ENCODE measurements around the gene HCRT. TPM values are rescaled to one million over a fixed set of nuclear protein-coding genes. Genes with fewer than 3 reads are reported as not detected.

HCRT gene
- total RNA-seq, 5 donors from 2014 or later (not counting 1 experiment from before 2014, with no cell fraction given), result not detected

- H3K36me3 Mint-ChIP-seq, result no peaks in the 10 kb centered on the region
- no peaks in the 10 kb centered on the region for H3K27me3 Mint-ChIP-seq
- no peak overlapping the region for H3K27ac ChIP-seq (ENCODE audit: low read length)
- no peak overlapping the region for H3K4me3 Mint-ChIP-seq
- H3K4me3 ChIP-seq (ENCODE audit: control insufficient read depth in 1 of 2, extremely low read depth in 1 of 2, low read length in 1 of 2), result no peak overlapping the region
- H3K4me1 Mint-ChIP-seq, result peaks cover 0 to 17% (median 0%) of the 10 kb centered on the region in 3 donors
- POLR2A ChIA-PET, result no interaction called here
- H3K9me3 Mint-ChIP-seq, result no peaks in the 10 kb centered on the region
- peaks cover 0 to 3% of the 10 kb centered on the region in 2 experiments for H3K27me3 ChIP-seq (replicated peaks in 1 of 2; ENCODE audit: control insufficient read depth in 2 of 2, extremely low read depth in 1 of 2, insufficient read depth in 2 of 2, low read length in 1 of 2)
- H3K9me3 ChIP-seq, result no peaks in the 10 kb centered on the region
- H3K36me3 ChIP-seq (ENCODE audit: control insufficient read depth in 2 of 2, extremely low read depth in 1 of 2, insufficient read depth in 1 of 2, low read length in 1 of 2), result no peaks in the 10 kb centered on the region
- H3K27ac Mint-ChIP-seq, result no peak overlapping the region
- no peak for ATAC-seq (replicated peaks in 1 of 4)
- CTCF ChIA-PET, result no interaction called here
- H3K4me1 ChIP-seq (ENCODE audit: control insufficient read depth in 1 of 2, extremely low read depth in 1 of 2, insufficient read depth in 2 of 2, low read length in 2 of 2), result no peaks in the 10 kb centered on the region
- DNase-seq, result no peak
- WGBS (ENCODE audit: insufficient coverage), result 94% methylated on average over 7 of the region's 8 CpGs
Measured at GRCh38 chr17:42167807-42168206, 17.4 kb downstream of the HCRT start.

GRCh38 chr17:42166196-42166763 lies 19.0 kb downstream of the HCRT start:
- Histone ChIP-seq H3K27me3 (replicated peaks in 1 of 2; ENCODE audit: control insufficient read depth in 2 of 2, extremely low read depth in 1 of 2, insufficient read depth in 2 of 2, low read length in 1 of 2) (peaks cover 0 to 3% of the 10 kb centered on the region in 2 experiments), H3K9me3 (no peaks in the 10 kb centered on the region), H3K36me3 (ENCODE audit: control insufficient read depth in 2 of 2, extremely low read depth in 1 of 2, insufficient read depth in 1 of 2, low read length in 1 of 2) (no peaks in the 10 kb centered on the region), H3K27ac (ENCODE audit: low read length) (no peak overlapping the region), H3K4me3 (ENCODE audit: control insufficient read depth in 1 of 2, extremely low read depth in 1 of 2, low read length in 1 of 2) (no peak overlapping the region), H3K4me1 (ENCODE audit: control insufficient read depth in 1 of 2, extremely low read depth in 1 of 2, insufficient read depth in 2 of 2, low read length in 2 of 2) (no peaks in the 10 kb centered on the region)
- Mint-ChIP-seq H3K36me3 (no peaks in the 10 kb centered on the region), H3K27me3 (no peaks in the 10 kb centered on the region), H3K27ac (no peak overlapping the region), H3K4me1 (peaks cover 0 to 13% (median 0%) of the 10 kb centered on the region in 3 donors), H3K9me3 (no peaks in the 10 kb centered on the region), H3K4me3 (no peak overlapping the region)
- POLR2A ChIA-PET, result no interaction called here
- ATAC-seq (replicated peaks in 1 of 4) (no peak), DNase-seq (no peak)
- CTCF ChIA-PET, result no interaction called here
- 94% methylated on average over 17 of the region's 19 CpGs for WGBS (ENCODE audit: insufficient coverage)

- Mint-ChIP-seq H3K4me1 (peaks cover 0 to 9% (median 0%) of the 10 kb centered on the region in 3 donors), H3K4me3 (no peak overlapping the region), H3K9me3 (no peaks in the 10 kb centered on the region), H3K27me3 (no peaks in the 10 kb centered on the region), H3K27ac (no peak overlapping the region), H3K36me3 (no peaks in the 10 kb centered on the region)
- ATAC-seq (replicated peaks in 1 of 4) (no peak), DNase-seq (no peak)
- H3K36me3 ChIP-seq (ENCODE audit: control insufficient read depth in 2 of 2, extremely low read depth in 1 of 2, insufficient read depth in 1 of 2, low read length in 1 of 2), result no peaks in the 10 kb centered on the region
- POLR2A ChIA-PET, result no interaction called here
- H3K27me3 ChIP-seq (replicated peaks in 1 of 2; ENCODE audit: control insufficient read depth in 2 of 2, extremely low read depth in 1 of 2, insufficient read depth in 2 of 2, low read length in 1 of 2), result peaks cover 0 to 3% of the 10 kb centered on the region in 2 experiments
- no peak overlapping the region for H3K4me3 ChIP-seq (ENCODE audit: control insufficient read depth in 1 of 2, extremely low read depth in 1 of 2, low read length in 1 of 2)
- H3K27ac ChIP-seq (ENCODE audit: low read length), result no peak overlapping the region
- no peaks in the 10 kb centered on the region for H3K4me1 ChIP-seq (ENCODE audit: control insufficient read depth in 1 of 2, extremely low read depth in 1 of 2, insufficient read depth in 2 of 2, low read length in 2 of 2)
- WGBS (ENCODE audit: insufficient coverage), result 98% methylated on average over 6 of the region's 6 CpGs
- no peaks in the 10 kb centered on the region for H3K9me3 ChIP-seq
- CTCF ChIA-PET, result no interaction called here
Measured at GRCh38 chr17:42165751-42166150, 19.5 kb downstream of the HCRT start.

- no peaks in the 10 kb centered on the region for H3K27me3 Mint-ChIP-seq
Measured at GRCh38 chr17:42163696-42164407, 21.4 kb downstream of the HCRT start.

GRCh38 chr17:42163113-42163512 lies 22.1 kb downstream of the HCRT start:
- 59% methylated on average over 8 of the region's 8 CpGs for WGBS (ENCODE audit: insufficient coverage)
- H3K4me3 Mint-ChIP-seq, result no peak overlapping the region
- H3K9me3 Mint-ChIP-seq, result no peaks in the 10 kb centered on the region
- no peaks in the 10 kb centered on the region for H3K4me1 ChIP-seq (ENCODE audit: control insufficient read depth in 1 of 2, extremely low read depth in 1 of 2, insufficient read depth in 2 of 2, low read length in 2 of 2)
- H3K27me3 Mint-ChIP-seq, result no peaks in the 10 kb centered on the region
- DNase-seq (peak in 6 of 35 experiments; percentile 15 to 38 (median 16)), ATAC-seq (replicated peaks in 1 of 4) (peak in 1 of 4 experiments; percentile 9)
- H3K9me3 ChIP-seq, result no peaks in the 10 kb centered on the region
- peaks cover 0 to 5% (median 0%) of the 10 kb centered on the region in 3 donors for H3K4me1 Mint-ChIP-seq
- H3K27ac Mint-ChIP-seq, result no peak overlapping the region
- no peaks in the 10 kb centered on the region for H3K36me3 ChIP-seq (ENCODE audit: control insufficient read depth in 2 of 2, extremely low read depth in 1 of 2, insufficient read depth in 1 of 2, low read length in 1 of 2)
- no peaks in the 10 kb centered on the region for H3K36me3 Mint-ChIP-seq
- ChIA-PET CTCF (interaction anchor here in 1 of 2 donors (0.5 kb wide), 1 partner anchor 71 kb away, joined by 3 read pairs; no protein-coding TSS in a partner anchor), POLR2A (no interaction called here)
- no peak overlapping the region for H3K27ac ChIP-seq (ENCODE audit: low read length)
- H3K4me3 ChIP-seq (ENCODE audit: control insufficient read depth in 1 of 2, extremely low read depth in 1 of 2, low read length in 1 of 2), result no peak overlapping the region
- no peaks in the 10 kb centered on the region for H3K27me3 ChIP-seq (replicated peaks in 1 of 2; ENCODE audit: control insufficient read depth in 2 of 2, extremely low read depth in 1 of 2, insufficient read depth in 2 of 2, low read length in 1 of 2)

More at GRCh38 chr17:42163696-42164407, 21.4 kb downstream of the HCRT start:
- Histone ChIP-seq H3K27me3 (replicated peaks in 1 of 2; ENCODE audit: control insufficient read depth in 2 of 2, extremely low read depth in 1 of 2, insufficient read depth in 2 of 2, low read length in 1 of 2) (no peaks in the 10 kb centered on the region), H3K4me1 (ENCODE audit: control insufficient read depth in 1 of 2, extremely low read depth in 1 of 2, insufficient read depth in 2 of 2, low read length in 2 of 2) (no peaks in the 10 kb centered on the region), H3K36me3 (ENCODE audit: control insufficient read depth in 2 of 2, extremely low read depth in 1 of 2, insufficient read depth in 1 of 2, low read length in 1 of 2) (no peaks in the 10 kb centered on the region), H3K9me3 (no peaks in the 10 kb centered on the region), H3K4me3 (ENCODE audit: control insufficient read depth in 1 of 2, extremely low read depth in 1 of 2, low read length in 1 of 2) (no peak overlapping the region), H3K27ac (ENCODE audit: low read length) (no peak overlapping the region)
- H3K4me1 Mint-ChIP-seq, result peaks cover 0 to 5% (median 0%) of the 10 kb centered on the region in 3 donors
- no peak overlapping the region for H3K27ac Mint-ChIP-seq
- no peaks in the 10 kb centered on the region for H3K36me3 Mint-ChIP-seq
- WGBS (ENCODE audit: insufficient coverage), result 63% methylated on average over 7 of the region's 22 CpGs
- CTCF ChIA-PET, result interaction anchor here in 1 of 2 donors (0.7 kb wide), 1 partner anchor 15 kb away, joined by 3 read pairs; no protein-coding TSS in a partner anchor
- no peak for DNase-seq
- no peak for ATAC-seq (replicated peaks in 1 of 4)
- POLR2A ChIA-PET, result no interaction called here
- no peak overlapping the region for H3K4me3 Mint-ChIP-seq
- H3K9me3 Mint-ChIP-seq, result no peaks in the 10 kb centered on the region

- no peak for ATAC-seq (replicated peaks in 1 of 4)
- no peaks in the 10 kb centered on the region for H3K36me3 ChIP-seq (ENCODE audit: control insufficient read depth in 2 of 2, extremely low read depth in 1 of 2, insufficient read depth in 1 of 2, low read length in 1 of 2)
- Mint-ChIP-seq H3K4me1 (peaks cover 3 to 5% (median 5%) of the 10 kb centered on the region in 3 donors), H3K9me3 (no peaks in the 10 kb centered on the region), H3K27me3 (no peaks in the 10 kb centered on the region), H3K4me3 (no peak overlapping the region), H3K36me3 (no peaks in the 10 kb centered on the region), H3K27ac (no peak overlapping the region)
- DNase-seq, result no peak
- H3K4me1 ChIP-seq (ENCODE audit: control insufficient read depth in 1 of 2, extremely low read depth in 1 of 2, insufficient read depth in 2 of 2, low read length in 2 of 2), result peaks cover 0 to 3% of the 10 kb centered on the region in 2 experiments
- H3K27ac ChIP-seq (ENCODE audit: low read length), result no peak overlapping the region
- ChIA-PET POLR2A (interaction anchor here in 1 of 2 donors (0.7 kb wide), 2 partner anchors 20 to 155 kb away, joined by 6 to 7 read pairs; no protein-coding TSS in a partner anchor), CTCF (interaction anchor here in 1 of 2 donors (0.6 kb wide), 1 partner anchor 34 kb away, joined by 3 read pairs; the partner anchor contains the start of gene GHDC)
- no peaks in the 10 kb centered on the region for H3K9me3 ChIP-seq
- no peaks in the 10 kb centered on the region for H3K27me3 ChIP-seq (replicated peaks in 1 of 2; ENCODE audit: control insufficient read depth in 2 of 2, extremely low read depth in 1 of 2, insufficient read depth in 2 of 2, low read length in 1 of 2)
- H3K4me3 ChIP-seq (ENCODE audit: control insufficient read depth in 1 of 2, extremely low read depth in 1 of 2, low read length in 1 of 2), result no peak overlapping the region
- 98% methylated on average over 5 of the region's 7 CpGs for WGBS (ENCODE audit: insufficient coverage)
Measured at GRCh38 chr17:42160531-42160910, 24.7 kb downstream of the HCRT start.

Measured in T-cell (primary cell).